Measurements from ENCODE around the gene UPF1.

UPF1 gene

DNA sequence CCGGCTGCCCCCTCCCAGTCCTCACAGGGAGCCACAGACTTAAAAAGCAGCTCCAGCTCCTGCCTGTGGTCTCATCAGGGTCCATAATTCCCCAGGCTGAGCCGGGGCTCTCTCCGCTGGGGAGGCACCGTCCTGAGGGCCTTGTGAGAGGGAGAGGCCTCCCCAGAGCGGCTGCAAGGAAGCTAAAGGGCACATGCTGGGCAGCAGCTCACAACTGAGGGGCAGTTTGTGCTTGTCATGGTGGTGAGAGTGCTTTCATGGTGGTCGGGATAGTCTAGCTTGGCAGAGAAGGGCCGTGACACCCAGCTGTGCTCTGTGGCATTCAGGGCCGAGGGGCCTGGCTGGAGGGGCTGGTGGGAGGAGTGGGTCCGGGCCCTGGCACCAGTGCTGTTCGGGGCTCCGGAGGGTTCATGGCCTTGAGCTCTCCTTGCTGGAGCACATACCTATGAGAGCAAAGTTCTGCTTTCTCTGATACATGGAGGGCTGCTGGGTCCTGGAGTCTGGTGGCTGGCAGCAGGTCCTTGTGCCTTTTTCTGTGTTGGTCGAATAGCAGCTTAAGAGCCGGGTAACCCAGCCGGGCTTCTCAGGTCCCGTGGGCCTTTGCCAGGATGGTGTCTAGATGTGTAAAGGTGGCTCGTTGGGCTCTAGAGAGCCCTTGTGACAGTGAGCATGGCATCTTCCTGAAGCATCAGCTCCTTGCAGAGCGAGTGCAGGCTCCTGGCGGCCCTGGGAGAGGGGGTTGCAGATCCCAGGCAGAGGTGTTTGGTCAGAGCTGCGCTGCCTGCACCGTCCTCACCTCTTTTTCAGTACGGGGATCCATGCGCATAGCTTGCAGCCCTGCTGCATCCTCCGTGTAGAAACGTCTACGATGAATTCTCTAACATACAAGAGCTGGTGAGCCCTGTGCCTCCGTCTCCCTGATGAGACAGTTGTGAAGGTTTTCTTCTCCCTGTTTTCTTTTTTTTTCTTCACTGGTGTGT lies 8.8 kb downstream of the UPF1 start:
- no peak for DNase-seq (ENCODE audit: low spot score)

DNA sequence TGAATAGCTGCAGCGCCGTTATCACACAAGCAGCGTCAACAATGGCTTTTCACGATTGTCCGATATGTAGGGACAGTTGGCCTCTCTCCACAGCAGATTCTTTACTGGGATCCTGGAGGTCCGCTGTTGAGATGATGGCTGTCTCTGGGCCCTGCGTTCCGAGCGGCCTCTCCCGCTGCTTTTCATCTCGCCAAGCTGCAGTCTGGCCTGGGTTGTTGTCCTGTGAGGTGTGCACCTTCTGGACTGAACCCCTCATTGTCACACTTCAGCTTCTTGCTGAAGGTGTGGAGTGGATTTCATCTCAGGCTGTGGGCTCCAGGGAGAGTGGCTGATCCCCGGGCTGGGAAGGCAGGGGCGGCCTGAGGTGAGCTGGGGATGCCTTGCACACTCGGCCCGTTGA lies 9.6 kb downstream of the UPF1 start:
- no peak for DNase-seq (ENCODE audit: low spot score)

DNA sequence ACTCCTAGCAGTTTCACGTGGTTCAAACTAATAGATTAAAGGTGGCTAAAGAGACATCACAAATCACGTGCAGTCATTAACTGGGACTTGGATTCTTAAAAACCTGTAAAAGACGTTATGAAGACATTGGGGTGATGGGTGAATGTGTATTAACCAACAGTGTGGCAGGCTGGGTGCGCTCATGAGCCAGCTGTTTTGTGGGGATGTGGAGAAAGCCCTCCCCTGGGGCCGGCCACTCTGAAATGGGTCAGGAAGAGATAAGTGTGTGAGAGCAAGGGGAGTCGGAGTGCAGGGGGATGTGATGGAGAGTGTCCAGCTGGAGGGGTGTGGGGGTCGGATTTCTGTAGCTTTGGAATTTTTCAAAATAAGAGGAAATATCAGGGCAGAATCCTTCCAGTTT lies 10.4 kb downstream of the UPF1 start:
- no peak for DNase-seq (ENCODE audit: low spot score)

- no peak for DNase-seq (ENCODE audit: low spot score)
Measured at GRCh38 chr19:18843960-18844359, 12.2 kb downstream of the UPF1 start.

DNA sequence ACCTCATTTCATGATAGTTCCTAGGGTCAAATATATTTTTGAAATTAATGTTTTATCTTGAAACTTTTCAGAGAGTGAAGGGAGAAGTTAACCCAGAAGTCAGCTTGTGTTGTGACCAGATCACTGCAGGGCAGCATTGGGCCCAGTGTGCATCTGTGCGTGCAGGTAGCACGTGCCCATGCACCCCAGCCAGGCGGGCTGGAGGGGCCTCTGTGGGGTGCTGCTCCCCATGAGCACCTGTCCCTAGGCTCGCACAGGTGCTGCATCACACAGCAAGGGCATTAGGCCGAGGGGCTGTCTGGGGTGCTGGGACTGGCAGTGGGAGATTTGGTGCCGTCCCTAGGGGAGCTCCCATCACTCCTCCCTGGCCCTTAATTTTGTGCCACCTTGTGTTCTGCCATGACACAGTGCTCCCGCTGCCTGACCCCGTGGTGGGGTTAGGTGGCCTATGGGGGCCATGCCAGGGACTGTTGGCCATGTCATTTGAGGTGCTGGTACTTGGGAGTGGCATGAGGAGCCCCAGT lies 13.1 kb downstream of the UPF1 start:
- DNase-seq (ENCODE audit: low spot score), result no peak

GRCh38 chr19:18845961-18846360 lies 14.2 kb downstream of the UPF1 start:
- no peak for DNase-seq (ENCODE audit: low spot score)

GRCh38 chr19:18846862-18847548 lies 15.2 kb downstream of the UPF1 start:
- peak; percentile 54 for DNase-seq (ENCODE audit: low spot score)

DNA sequence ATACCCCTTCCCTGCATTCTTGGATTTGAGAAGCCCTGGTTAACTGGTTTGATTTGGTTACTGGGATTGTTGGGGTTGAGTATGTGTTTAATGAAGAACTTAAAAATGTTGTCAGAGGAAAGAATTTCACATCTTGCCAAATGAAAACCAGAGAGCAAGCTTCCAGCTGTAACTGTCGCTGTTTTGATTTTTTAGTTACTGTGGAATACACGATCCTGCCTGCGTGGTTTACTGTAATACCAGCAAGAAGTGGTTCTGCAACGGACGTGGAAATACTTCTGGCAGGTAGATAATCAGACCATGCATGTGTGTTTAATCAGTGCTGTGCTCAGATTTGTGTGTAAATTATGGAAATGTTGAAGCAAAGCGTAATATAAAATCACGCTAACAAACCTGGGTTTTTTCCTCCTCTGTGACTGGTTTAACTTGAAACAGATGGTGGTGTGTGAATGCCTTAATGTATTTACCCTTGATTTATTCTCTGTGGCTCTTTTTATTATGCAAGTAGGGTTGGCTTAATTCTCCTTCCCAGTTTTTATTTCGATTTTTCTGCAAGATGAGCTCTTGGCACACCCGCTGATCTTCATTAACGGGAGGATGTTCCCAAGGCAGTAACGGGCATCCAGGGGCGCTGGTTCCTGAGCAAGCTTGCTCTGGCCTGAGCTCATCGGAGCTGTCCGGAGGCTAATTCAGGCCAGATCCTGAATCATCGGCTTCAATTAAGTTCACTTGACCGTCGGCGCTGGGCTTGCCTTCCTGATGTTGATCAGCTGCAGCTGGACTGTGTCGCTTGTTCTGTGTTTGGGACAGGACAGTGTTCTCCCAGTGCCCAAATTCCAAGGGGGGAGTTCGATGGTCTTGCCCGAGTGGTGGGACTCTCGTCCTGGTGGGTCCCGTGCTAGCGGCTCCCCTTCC lies 16.0 kb downstream of the UPF1 start:
- no peak for DNase-seq (ENCODE audit: low spot score)

GRCh38 chr19:18848878-18849661 lies 17.3 kb downstream of the UPF1 start:
- DNase-seq (ENCODE audit: low spot score), result no peak

GRCh38 chr19:18849838-18850400 lies 18.2 kb downstream of the UPF1 start:
- no peak for DNase-seq (ENCODE audit: low spot score)

- no peak for DNase-seq (ENCODE audit: low spot score)
Measured at GRCh38 chr19:18850471-18851375, 19.0 kb downstream of the UPF1 start.

- DNase-seq (ENCODE audit: low spot score), result no peak
Measured at GRCh38 chr19:18851673-18852325, 20.0 kb downstream of the UPF1 start.

- no peak for DNase-seq (ENCODE audit: low spot score)
Measured at GRCh38 chr19:18852648-18853047, 20.9 kb downstream of the UPF1 start.

GRCh38 chr19:18853755-18854427 lies 22.1 kb downstream of the UPF1 start:
- DNase-seq (ENCODE audit: low spot score), result no peak

GRCh38 chr19:18854982-18855381 lies 23.2 kb downstream of the UPF1 start:
- DNase-seq (ENCODE audit: low spot score), result no peak

GRCh38 chr19:18855647-18856384 lies 24.1 kb downstream of the UPF1 start:
- no peak for DNase-seq (ENCODE audit: low spot score)

- no peak for DNase-seq (ENCODE audit: low spot score)
Measured at GRCh38 chr19:18856385-18857126, 24.8 kb downstream of the UPF1 start.
